ENCODE measurements around the gene PTGDS.

The PTGDS gene

DNA sequence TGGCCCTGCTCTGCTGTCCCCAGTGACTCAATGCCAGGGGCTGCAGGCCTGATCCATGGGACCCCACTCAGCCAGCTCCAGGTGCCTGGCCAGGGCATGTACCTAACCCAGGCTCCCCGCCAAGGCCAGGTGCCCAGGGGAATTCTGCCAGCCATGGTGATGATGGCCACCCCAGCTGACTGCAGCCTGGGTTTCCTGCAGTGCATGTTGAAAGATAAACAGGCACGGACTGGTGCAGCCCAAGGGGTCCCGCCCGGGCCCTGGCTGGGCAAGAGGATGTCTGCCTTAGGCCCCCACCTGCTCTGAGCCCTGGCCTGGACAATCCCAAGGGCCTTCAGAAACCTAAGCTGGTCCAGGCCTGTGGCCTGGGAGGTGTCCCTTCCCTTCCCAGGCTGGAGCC, 49.5 kb downstream of the PTGDS start:
- Histone ChIP-seq H4K8ac (ENCODE audit: low read depth, low read length) (no peak overlapping the region), H2AFZ (ENCODE audit: low read length) (no peak overlapping the region), H4K91ac (ENCODE audit: low read depth, low read length, poor library complexity) (no peak overlapping the region), H2BK15ac (ENCODE audit: low read length) (no peak overlapping the region), H3K23ac (ENCODE audit: low read depth, low read length, poor library complexity) (no peak overlapping the region), H3K4me3 (ENCODE audit: low read length in 2 of 2) (peak overlapping the region; percentile 67 to 83), H3K9ac (ENCODE audit: low read depth, low read length, poor library complexity) (no peak overlapping the region), H3K79me1 (ENCODE audit: low read depth, low read length) (peaks cover 19% of the 10 kb centered on the region), H3K4me1 (ENCODE audit: control insufficient read depth in 2 of 2, insufficient read depth in 1 of 2, low read depth in 1 of 2, low read length in 2 of 2) (peaks cover 29 to 42% of the 10 kb centered on the region in 2 donors), H3K4ac (ENCODE audit: low read length) (no peak overlapping the region), H3K9me3 (replicated peaks in 1 of 2; ENCODE audit: control insufficient read depth in 2 of 2, insufficient read depth in 1 of 2, low read depth in 1 of 2, low read length in 2 of 2) (no peaks in the 10 kb centered on the region), H3K18ac (ENCODE audit: low read length) (no peak overlapping the region), H3K27ac (replicated peaks; ENCODE audit: low read length) (no peak overlapping the region), H3K27me3 (ENCODE audit: control insufficient read depth in 3 of 3, insufficient read depth in 3 of 3, low read depth in 1 of 3, low read length in 3 of 3) (peaks cover 0 to 10% (median 0%) of the 10 kb centered on the region in 3 experiments), H2BK120ac (ENCODE audit: low read depth, low read length) (no peak overlapping the region), H2BK5ac (ENCODE audit: low read length) (no peak overlapping the region), H2AK5ac (ENCODE audit: low read depth, low read length) (no peak overlapping the region), H2BK12ac (ENCODE audit: low read length) (no peak overlapping the region), H3K4me2 (ENCODE audit: insufficient read depth, low read length, poor library complexity, severe bottlenecking) (no peak overlapping the region), H3K14ac (ENCODE audit: low read length) (no peak overlapping the region), H3K36me3 (replicated peaks in 1 of 2; ENCODE audit: control insufficient read depth in 2 of 2, insufficient read depth in 2 of 2, low read length in 2 of 2) (peaks cover 0 to 5% of the 10 kb centered on the region in 2 donors)
- DNase-seq (ENCODE audit: low spot score) = no peak
- WGBS, 2 donors (ENCODE audit: extremely low coverage in 2 of 2, insufficient read length in 2 of 2, insufficient replicate concordance in 1 of 2) = no CpG with 5 or more reads among the region's 4 CpGs

DNA sequence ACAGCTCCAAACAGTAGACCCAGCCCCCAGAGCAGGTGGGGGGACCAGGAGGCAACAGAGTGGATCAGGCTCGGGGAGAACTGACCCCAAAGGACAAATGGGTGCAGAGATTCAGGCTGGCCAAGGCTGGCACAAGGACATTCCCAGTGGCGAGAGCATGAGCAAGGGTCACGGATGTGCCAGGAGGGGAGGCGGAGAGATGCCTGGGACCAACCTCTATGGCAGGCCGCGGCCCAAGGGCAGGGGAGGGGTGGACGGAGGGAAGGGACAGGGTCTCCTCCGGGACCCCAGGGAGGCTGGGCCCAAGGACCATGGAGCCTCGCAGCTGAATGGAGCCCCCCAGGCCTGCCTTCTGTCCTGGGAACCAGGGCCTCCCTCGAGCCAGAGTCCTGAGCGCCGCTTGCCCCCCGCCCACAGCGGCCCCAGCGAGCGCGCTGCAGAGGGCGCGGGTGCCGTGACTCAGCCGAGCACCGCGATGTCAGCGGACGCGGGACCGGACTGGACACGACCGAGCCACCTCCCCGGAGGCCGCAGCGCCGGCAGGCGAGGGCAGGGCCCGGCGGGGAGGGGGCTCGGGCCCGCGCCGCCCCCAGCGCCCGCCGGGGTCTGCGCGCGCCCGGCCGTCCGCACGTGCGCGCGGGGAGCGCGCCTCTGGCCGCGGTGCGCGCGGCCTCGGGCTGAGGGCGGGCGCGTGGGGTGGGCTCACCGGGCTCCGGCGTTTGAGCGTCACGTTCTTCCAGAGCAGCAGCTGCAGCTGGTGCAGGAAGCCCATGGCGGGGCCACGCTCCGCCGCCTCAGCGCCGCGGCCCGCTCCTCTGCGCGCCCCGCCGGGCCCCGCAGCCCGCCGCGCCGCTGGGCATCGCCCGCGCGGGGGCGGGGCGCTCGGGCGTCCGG, 50.3 kb downstream of the PTGDS start, which contains the start of gene ABCA2:
ABCA2 (minus strand) TSS at position 869 of the 894 bp plus-strand sequence; CDS start at position 772, 97 bp downstream.
- Histone ChIP-seq H2BK12ac (ENCODE audit: low read length) (peak within 1 kb of the TSS; percentile 0), H2BK5ac (ENCODE audit: low read length) (peak within 1 kb of the TSS; percentile 75), H2BK120ac (ENCODE audit: low read depth, low read length) (no peak within 1 kb of the TSS), H3K27ac (replicated peaks; ENCODE audit: low read length) (peak within 1 kb of the TSS; percentile 10), H3K4me3 (ENCODE audit: low read length in 2 of 2) (peak within 1 kb of the TSS; percentile 67 to 84), H3K27me3 (ENCODE audit: control insufficient read depth in 3 of 3, insufficient read depth in 3 of 3, low read depth in 1 of 3, low read length in 3 of 3) (peaks cover 0 to 10% (median 0%) of the 10 kb centered on the region in 3 experiments), H3K9ac (ENCODE audit: low read depth, low read length, poor library complexity) (peak within 1 kb of the TSS; percentile 97), H3K4me1 (ENCODE audit: control insufficient read depth in 2 of 2, insufficient read depth in 1 of 2, low read depth in 1 of 2, low read length in 2 of 2) (peaks cover 26 to 45% of the 10 kb centered on the region in 2 donors), H3K18ac (ENCODE audit: low read length) (peak within 1 kb of the TSS; percentile 99), H3K4me2 (ENCODE audit: insufficient read depth, low read length, poor library complexity, severe bottlenecking) (peak within 1 kb of the TSS; percentile 96), H3K36me3 (replicated peaks in 1 of 2; ENCODE audit: control insufficient read depth in 2 of 2, insufficient read depth in 2 of 2, low read length in 2 of 2) (no peaks in the 10 kb centered on the region), H3K4ac (ENCODE audit: low read length) (peak within 1 kb of the TSS; percentile 0), H2BK15ac (ENCODE audit: low read length) (peak within 1 kb of the TSS; percentile 54), H2AFZ (ENCODE audit: low read length) (peak within 1 kb of the TSS; percentile 99), H4K91ac (ENCODE audit: low read depth, low read length, poor library complexity) (no peak within 1 kb of the TSS), H3K9me3 (replicated peaks in 1 of 2; ENCODE audit: control insufficient read depth in 2 of 2, insufficient read depth in 1 of 2, low read depth in 1 of 2, low read length in 2 of 2) (no peaks in the 10 kb centered on the region), H3K14ac (ENCODE audit: low read length) (peak within 1 kb of the TSS; percentile 82), H2AK5ac (ENCODE audit: low read depth, low read length) (peak within 1 kb of the TSS; percentile 76), H4K8ac (ENCODE audit: low read depth, low read length) (peak within 1 kb of the TSS; percentile 33), H3K79me1 (ENCODE audit: low read depth, low read length) (peaks cover 14% of the 10 kb centered on the region), H3K23ac (ENCODE audit: low read depth, low read length, poor library complexity) (peak within 1 kb of the TSS; percentile 90)
- WGBS, 2 donors (ENCODE audit: extremely low coverage in 2 of 2, insufficient read length in 2 of 2, insufficient replicate concordance in 1 of 2) = no CpG with 5 or more reads among the region's 95 CpGs
- DNase-seq (ENCODE audit: low spot score) = no peak

DNA sequence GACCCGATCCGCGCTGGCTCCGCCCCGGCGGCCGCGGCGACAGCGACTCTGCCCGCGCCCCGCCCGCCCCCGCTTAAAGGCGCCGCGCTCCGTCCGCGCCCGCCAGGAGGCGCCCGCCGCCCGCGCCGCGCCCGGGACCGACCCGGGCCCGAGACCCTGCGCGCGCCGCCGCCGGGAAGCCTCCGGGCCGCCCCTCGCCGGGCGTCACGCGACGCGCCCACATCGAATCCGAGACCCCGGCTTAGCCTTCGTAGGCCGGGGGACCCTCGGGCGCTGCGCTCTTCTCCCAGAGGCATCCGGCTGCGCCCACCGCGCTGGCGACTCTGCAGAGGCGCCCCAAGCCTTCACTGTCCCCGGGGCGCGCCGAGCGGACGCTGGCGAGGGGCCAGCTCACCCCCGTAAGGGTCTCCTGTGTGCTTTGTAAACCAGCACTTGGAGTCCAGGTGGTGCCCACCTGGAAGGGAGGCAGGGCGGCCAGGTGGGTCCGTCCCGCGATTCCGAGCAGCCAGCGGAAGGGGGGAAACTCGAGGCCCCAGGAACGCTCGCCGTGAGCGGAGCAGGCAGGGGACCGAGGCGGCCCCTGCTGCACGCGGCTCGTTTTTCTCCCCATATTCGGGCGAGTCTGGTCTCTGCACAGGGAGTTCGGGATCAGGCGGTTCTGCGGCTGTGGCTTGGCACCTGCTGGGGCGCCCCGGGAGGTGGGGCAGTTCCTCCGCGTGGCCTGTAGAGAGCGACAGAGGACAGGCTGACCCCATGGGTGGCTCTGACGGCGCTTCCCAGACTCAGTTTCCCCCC, 51.2 kb downstream of the PTGDS start:
- no peak overlapping the region for H2BK120ac ChIP-seq (ENCODE audit: low read depth, low read length)
- H2AFZ ChIP-seq (ENCODE audit: low read length) = peak overlapping the region; percentile 99
- peaks cover 0 to 10% (median 0%) of the 10 kb centered on the region in 3 experiments for H3K27me3 ChIP-seq (ENCODE audit: control insufficient read depth in 3 of 3, insufficient read depth in 3 of 3, low read depth in 1 of 3, low read length in 3 of 3)
- peak overlapping the region; percentile 5 for H3K14ac ChIP-seq (ENCODE audit: low read length)
- WGBS, 2 donors (ENCODE audit: extremely low coverage in 2 of 2, insufficient read length in 2 of 2, insufficient replicate concordance in 1 of 2) = no CpG with 5 or more reads among the region's 98 CpGs
- peak overlapping the region; percentile 33 for H4K8ac ChIP-seq (ENCODE audit: low read depth, low read length)
- peak overlapping the region; percentile 54 for H2BK15ac ChIP-seq (ENCODE audit: low read length)
- peak overlapping the region; percentile 0 for H3K4ac ChIP-seq (ENCODE audit: low read length)
- H3K4me1 ChIP-seq (ENCODE audit: control insufficient read depth in 2 of 2, insufficient read depth in 1 of 2, low read depth in 1 of 2, low read length in 2 of 2) = peaks cover 22 to 45% of the 10 kb centered on the region in 2 donors
- no peaks in the 10 kb centered on the region for H3K36me3 ChIP-seq (replicated peaks in 1 of 2; ENCODE audit: control insufficient read depth in 2 of 2, insufficient read depth in 2 of 2, low read length in 2 of 2)
- peaks cover 14% of the 10 kb centered on the region for H3K79me1 ChIP-seq (ENCODE audit: low read depth, low read length)
- no peaks in the 10 kb centered on the region for H3K9me3 ChIP-seq (replicated peaks in 1 of 2; ENCODE audit: control insufficient read depth in 2 of 2, insufficient read depth in 1 of 2, low read depth in 1 of 2, low read length in 2 of 2)
- peak overlapping the region; percentile 73 for H3K9ac ChIP-seq (ENCODE audit: low read depth, low read length, poor library complexity)
- peak overlapping the region; percentile 99 for H3K18ac ChIP-seq (ENCODE audit: low read length)
- peak overlapping the region; percentile 2 for H3K23ac ChIP-seq (ENCODE audit: low read depth, low read length, poor library complexity)
- H4K91ac ChIP-seq (ENCODE audit: low read depth, low read length, poor library complexity) = no peak overlapping the region
- H2BK12ac ChIP-seq (ENCODE audit: low read length) = no peak overlapping the region
- H3K4me3 ChIP-seq (ENCODE audit: low read length in 2 of 2) = peak overlapping the region; percentile 67 to 84
- peak overlapping the region; percentile 96 for H3K4me2 ChIP-seq (ENCODE audit: insufficient read depth, low read length, poor library complexity, severe bottlenecking)
- H2BK5ac ChIP-seq (ENCODE audit: low read length) = peak overlapping the region; percentile 75
- peak; percentile 75 for DNase-seq (ENCODE audit: low spot score)
- H3K27ac ChIP-seq (replicated peaks; ENCODE audit: low read length) = no peak overlapping the region
- peak overlapping the region; percentile 58 for H2AK5ac ChIP-seq (ENCODE audit: low read depth, low read length)
